GM19452 (cell line): ENCODE measurements around the gene ZDHHC22.

Experiments used
- ATAC-seq: cut with Tn5 transposase; IDR thresholded peaks from one replicate; pipeline ENCODE4 v1.9.1; 2021; ENCODE audit not compliant: unreplicated experiment

ZDHHC22 gene

DNA sequence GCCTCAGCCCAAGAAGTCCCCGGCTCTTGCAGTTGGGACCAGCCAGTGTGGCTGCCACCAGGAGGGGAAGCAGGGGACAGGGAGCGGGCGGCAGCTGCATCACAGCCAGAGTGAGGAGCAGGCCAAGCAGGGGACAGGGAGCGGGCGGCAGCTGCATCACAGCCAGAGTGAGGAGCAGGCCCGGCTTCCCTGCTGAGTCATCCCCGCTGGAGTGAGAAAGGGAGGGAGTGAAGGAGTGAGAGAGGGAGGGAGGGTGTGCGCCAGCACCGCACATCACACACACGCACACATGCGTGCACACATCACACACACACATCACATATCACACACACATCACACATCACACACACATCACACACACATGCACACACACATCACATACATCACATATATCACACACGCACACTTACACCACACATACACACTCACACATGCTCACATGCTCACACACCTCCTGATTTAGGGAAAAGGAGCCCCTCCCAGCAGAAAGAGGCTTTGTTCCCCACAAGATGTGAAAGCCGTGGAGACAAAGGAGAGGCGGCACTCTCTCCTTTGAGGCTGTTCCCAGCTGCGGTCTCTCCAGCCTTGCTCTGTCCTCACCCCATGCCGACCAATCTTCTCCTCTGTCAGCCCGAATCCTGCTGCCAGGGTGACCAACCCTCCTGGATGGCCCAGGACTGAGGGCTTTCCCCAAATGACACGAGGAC lies 16.7 kb upstream of the ZDHHC22 start:
- ATAC-seq, result no peak

- ATAC-seq, result no peak
Measured at GRCh38 chr14:77157740-77158139, 16.1 kb upstream of the ZDHHC22 start.

DNA sequence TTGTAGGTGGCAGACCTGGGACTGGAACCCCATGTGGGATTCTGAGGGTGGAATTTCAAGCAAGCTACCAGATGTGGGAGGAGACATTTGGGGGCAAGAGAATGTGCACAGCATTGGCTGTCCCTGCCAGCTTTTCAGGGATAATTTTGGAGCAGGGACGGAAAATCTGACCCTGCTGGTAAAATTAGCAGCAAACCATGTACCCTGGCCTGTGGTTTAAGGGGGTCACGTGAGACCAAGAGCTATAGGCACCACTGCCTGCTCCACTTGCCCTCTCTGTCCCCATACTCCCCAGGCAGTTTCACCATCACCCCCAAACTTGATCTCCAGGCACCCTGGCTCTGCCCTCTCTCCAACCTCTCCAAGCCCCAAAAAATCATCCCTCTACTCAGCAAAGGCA lies 13.5 kb upstream of the ZDHHC22 start:
- ATAC-seq, result no peak

- no peak for ATAC-seq
Measured at GRCh38 chr14:77154421-77154820, 12.8 kb upstream of the ZDHHC22 start.

DNA sequence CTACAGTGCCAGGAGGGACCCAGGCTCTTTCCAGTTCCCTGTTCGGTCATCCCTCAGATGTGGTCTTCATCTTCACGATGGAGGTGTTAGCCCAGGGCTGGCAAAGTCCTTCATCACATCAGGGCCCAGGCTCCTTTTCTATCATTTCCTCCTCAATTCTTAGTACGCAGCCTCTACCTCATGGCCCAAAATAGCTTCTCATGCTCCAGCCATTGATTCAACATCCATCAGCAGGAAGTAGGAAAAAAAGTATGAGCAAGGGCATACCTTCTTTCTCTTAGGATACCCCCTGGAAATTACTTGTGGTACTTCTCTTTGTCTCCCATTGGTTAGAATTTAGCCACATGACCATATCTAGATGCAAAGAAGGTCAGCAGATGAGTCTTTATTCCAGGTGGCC lies 12.2 kb upstream of the ZDHHC22 start:
- no peak for ATAC-seq

- no peak for ATAC-seq
Measured at GRCh38 chr14:77151918-77152588, 10.5 kb upstream of the ZDHHC22 start.

- no peak for ATAC-seq
Measured at GRCh38 chr14:77151245-77151644, 9.7 kb upstream of the ZDHHC22 start.

GRCh38 chr14:77148510-77149231 lies 7.1 kb upstream of the ZDHHC22 start:
- ATAC-seq, result no peak

DNA sequence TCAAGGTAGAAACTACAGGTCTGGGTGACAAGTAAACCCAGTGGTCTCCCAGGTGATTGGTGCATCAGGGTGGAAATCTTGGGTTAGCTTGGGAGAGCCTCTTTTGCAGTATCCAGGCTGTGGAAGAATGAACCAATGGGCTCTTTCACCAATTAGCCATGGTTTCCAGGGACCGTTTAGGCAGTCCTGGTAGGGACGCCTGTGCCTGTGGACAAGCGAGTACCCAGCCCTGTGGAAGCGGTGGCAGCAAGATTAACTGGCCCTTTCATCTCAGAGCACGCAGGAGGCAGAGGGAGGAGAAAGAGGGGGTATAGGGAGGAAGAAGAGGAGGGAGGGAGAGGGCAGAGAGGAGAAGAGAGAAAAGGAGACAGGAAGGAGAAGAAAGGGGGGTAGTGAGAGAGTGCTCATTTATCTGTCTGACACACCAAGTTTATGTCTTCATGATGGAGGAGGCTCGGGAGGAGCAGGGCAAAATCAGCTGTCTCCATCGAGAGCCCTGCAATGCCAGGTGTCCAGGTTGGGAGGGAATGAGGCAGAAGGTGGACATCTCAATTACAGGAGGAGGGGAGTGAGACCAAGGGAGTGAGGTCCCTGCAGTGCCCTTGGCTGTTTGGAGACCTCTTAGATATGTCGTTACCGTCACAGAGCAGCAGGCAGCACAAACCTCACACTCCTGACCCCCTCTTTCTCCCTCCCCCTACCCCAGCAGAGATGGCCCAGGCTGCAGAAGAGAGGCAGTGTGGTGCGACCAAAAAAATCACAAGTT lies 4.6 kb upstream of the ZDHHC22 start:
- no peak for ATAC-seq

DNA sequence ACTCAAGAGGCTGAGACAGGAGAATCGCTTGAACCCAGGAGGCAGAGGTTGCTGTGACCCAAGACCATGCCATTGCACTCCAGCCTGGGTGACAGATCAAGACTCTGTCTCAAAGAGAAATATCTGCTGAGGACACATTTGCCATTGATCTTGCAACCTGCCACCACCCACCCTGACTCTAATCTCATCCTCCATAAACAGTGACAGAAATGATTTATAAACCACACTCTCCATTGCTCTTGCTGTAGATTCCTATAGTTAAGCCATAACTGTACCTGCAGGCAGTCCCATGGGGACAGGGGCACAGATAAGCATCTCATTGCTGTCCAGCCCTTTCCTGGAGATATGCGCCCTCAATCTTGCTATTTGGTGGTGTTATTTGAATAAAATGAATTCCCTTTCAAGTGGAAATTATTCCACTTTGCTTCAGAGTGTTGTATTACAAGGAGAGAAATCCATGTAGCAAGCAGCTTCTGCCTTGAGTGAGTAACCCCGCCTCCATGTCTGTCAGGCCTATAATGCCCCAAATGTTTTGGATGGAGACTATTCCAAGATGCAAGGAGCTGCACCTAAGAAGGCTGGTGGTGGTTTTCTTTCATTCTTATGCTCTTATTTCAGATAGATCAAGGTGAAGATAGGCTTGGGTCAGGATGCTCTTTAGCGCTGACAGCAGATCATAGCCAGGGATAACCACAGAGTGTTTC lies 3.0 kb upstream of the ZDHHC22 start:
- no peak for ATAC-seq

DNA sequence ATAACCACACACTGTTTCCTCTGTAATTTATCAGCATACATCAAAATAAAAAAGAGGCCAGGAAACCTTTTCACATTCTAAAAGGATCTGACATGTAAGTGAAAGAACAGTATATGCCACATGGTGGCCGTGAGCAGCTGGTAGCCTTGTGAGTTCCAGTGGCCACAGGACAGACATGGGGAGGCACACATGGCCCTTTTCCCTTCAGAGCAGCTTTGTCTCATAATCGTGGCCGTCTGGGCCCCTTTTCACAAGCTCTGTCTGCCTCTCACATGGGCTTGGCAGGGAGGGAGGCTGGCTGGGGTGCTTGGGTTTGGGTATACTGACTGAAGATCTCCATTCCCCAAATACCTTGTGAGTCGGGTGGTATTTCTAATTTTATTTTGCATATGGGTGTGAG lies 1.5 kb upstream of the ZDHHC22 start:
- ATAC-seq, result no peak

DNA sequence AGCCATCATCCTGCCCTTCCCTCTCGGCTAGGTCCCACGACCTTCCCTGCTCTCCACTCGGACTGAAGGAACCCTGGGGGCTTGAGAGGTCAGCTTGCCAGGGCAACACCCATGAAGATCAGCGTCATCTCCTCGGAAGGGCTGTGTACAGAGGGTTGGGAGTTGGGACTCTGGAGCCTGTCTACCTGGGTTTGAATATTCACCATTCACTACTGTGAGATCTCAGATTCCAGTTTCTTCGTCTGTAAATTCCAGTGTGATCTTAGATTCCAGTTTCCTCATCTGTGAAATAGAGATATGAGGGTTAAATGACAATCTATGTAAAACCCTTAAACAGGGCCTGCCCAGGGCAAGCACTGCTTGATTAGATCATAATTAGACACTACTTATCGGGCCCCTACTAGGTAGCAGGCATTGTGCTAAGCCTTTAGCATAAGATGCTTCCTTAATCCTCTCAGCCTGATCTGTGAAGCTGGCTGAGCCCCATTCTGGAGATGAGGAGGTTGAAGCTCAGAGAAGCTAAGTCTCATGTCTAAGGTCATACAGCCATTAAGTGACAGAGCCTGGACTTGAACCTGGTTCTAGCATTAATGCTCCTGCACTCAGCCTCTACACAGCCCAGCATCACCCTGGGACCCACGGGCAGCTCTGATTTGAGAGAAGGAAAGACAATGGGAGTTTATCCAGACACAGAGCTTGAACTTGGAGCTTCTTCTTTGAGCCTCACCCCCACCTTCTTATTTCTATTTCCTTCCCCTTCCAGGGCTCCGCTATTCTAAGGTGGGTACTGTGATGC lies 612 bp upstream of the ZDHHC22 start:
- no peak for ATAC-seq

- ATAC-seq, result no peak
Measured at GRCh38 chr14:77140359-77141213, 1.0 kb downstream of the ZDHHC22 start.

GRCh38 chr14:77139540-77140358 lies 1.8 kb downstream of the ZDHHC22 start:
- ATAC-seq, result no peak

DNA sequence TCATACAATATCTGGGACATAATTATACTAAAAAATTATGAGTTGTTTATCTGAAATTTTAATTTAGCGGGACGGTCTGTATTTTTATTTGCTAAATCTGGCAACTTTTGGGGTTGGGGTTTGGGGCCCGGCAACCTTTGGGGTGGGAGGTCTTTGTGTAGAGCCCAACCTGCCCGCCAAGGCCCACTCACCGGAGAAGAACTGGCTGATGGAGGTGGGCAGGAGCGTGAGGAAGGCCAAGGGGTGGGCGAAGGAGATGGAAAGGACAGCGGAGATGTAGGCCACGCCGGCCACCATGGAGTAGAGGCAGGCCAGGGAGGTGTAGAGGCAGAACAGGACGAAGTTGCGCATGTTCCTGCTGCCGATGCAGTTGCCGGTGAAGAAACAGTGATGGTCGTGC lies 2.6 kb downstream of the ZDHHC22 start:
- ATAC-seq, result no peak

DNA sequence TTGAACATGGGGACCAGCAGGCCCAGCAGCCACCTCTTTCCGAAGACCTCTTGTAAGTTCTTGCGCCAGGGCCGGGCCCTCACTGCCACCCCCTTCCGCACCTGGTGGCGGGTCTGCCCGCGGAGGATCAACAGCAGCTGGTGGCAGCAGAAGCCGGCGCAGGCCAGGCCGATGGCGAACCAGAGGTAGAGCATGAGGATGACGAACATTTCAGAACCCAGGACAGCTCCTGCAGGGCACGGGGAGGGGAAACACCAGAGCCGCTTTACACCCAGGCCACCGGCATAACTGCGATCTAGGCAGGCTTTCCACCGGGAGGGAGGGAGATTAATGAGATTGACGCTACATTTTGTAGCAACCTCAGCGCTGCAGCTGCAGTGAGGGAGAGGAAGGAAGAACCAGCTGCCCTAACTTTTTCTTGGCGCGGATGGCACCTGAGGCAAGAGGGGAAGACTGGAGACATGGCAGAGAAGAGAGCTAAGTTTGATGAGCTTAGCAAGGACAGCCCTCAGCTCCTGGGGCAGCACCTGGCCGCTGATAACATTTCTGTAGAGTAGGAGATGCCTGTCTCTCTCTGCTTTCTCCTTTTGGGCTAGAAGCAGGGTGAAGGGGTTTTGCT lies 7.8 kb downstream of the ZDHHC22 start:
- ATAC-seq, result no peak

DNA sequence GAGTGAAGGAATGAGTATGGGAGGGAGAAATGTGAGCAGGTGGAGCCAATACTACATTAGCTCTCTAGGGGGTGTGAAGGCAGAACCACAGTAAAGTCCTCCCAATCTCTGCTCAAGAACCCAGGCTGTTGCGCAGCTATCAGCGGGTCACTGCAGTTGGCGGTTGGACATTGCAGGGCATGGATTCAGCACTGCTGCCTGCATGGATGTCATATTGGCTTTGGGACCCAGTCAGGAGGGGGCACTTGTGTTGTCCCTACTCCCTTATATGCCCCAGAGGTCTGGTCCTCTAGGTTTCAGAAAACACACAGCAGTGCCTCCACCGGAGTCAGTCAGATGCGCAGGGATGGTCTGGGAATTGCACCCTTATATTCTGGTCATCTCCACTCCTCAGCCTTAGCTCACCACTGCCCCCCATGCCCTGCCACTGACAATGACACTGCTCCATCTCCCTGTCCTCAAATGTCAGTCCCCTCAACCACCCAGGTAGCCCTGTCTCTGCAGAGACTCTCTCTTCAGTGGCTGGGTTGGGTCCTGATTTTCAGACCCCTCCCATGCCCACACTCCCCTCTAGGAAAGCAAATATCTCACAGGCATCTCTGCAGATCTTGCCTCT lies 9.6 kb downstream of the ZDHHC22 start:
- no peak for ATAC-seq
